DOHH2 (cell line): ENCODE data around the gene FLVCR1.

Source experiments
- CTCF ChIP-seq: fragments of 200-600 bp; sonication (generic); IDR thresholded peaks from one replicate; pipeline ENCODE4 v1.5.1; 2014; ENCODE audit warnings: antibody characterized with exemption, mild to moderate bottlenecking, low read depth, low read length; ENCODE audit not compliant: poor library complexity, severe bottlenecking
- EZH2phosphoT487 ChIP-seq: fragments of 200-600 bp; sonication (generic); IDR thresholded peaks from 2 replicates; pipeline ENCODE4 v1.6.1; 2017; ENCODE audit warnings: borderline replicate concordance, mild to moderate bottlenecking, antibody characterized with exemption, low read length, moderate library complexity, mixed read lengths

GRCh38 chr1:212892108-212892507, 34.0 kb downstream of the FLVCR1 start:
- TF ChIP-seq CTCF (no peak), EZH2phosphoT487 (no peak)
